Astrocyte of the hippocampus (primary cell): ENCODE measurements around the gene GRB10.
"Not testable (repeated sequence)": the region's sequence is repeated elsewhere in the genome, so short reads cannot be mapped to it uniquely, and the experiment has no call there.

Experiments used
- DNase-seq: peaks from one replicate; pipeline ENCODE4 v3.0.0; 2011; ENCODE audit warnings: low read depth, low spot score

Gene GRB10

GRCh38 chr7:50743893-50744292, 38.8 kb downstream of the GRB10 start:
- no peak for DNase-seq

- DNase-seq = no peak
Observed at GRCh38 chr7:50743016-50743415, 39.7 kb downstream of the GRB10 start.

DNA sequence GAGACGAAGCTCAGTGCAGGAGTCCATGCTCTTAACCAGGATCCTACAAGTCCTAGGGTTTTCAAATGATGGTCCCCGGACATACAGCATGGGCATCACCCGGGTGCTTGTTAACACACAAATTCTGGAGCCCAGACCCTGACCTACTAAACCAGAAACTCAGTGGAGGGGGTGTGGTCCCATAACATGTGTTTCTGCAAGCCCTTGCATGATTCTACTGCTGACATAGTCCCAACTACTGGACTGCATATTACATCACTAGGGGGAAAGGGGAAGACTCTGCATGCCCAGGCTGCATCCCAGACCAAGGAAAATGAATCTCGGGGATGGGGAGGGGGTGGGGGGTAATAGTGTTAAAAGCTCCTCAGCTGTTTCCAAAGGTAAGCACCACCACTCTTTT, 40.3 kb downstream of the GRB10 start:
- DNase-seq = no peak

- peak; percentile 51 for DNase-seq
Observed at GRCh38 chr7:50739744-50740435, 42.8 kb downstream of the GRB10 start.

GRCh38 chr7:50738932-50739331, 43.8 kb downstream of the GRB10 start:
- DNase-seq = no peak

DNA sequence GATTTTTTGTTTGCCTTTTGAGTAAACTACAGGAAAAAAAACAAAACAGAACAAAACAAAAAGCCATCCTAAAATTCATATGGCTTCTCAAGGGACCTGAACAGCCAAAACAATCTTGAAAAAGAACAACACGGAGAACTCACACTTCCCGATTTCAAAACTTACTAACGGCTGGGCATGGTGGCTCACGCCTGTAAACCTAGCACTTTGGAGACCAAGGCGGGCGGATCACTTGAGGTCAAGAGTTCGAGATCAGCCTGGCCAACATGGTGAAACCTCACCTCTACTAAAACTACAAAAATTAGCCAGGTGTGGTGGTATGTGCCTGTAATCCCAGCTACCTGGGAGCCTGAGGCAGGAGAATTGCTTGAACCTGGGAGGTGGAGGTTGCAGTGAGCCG, 46.9 kb downstream of the GRB10 start:
- DNase-seq = not testable (repeated sequence)

DNA sequence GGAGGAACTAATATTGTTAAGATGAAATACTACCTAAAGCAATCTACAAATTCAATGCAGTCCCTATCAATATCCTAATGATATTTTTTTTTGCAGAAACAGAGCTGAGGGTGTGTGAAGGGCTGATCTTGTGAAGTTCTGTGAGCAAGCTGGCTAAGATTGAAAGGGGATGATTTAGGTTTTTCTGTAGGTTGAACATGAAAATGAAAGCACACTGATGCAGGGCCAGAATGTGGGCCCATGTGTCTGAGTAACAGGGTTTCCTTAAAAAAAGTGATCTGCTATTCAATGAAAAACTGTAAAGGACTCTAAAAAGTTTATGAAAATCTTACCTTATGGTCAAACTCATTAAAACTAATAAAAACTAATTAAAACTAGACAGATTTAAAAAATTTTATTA, 47.4 kb downstream of the GRB10 start:
- DNase-seq = no peak

DNA sequence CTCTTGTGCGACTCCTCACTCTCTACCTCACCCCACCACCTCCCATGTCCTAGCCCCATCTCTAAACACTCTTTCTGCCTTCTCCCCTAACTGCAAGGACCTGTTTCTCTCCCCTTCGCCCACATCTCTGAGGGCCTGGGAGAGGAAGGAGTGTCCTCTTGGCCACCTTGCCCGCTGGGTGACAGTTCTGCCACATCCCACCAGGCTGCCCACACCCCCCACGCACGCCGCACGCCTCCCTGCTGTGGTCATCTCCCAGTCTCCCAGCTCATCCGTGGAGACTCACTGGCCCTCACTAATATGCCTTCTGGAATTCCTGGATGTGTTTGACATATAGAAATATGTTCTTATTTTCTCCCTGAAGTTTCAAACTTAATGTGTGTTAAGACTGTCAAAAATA, 48.5 kb downstream of the GRB10 start:
- DNase-seq = no peak

DNA sequence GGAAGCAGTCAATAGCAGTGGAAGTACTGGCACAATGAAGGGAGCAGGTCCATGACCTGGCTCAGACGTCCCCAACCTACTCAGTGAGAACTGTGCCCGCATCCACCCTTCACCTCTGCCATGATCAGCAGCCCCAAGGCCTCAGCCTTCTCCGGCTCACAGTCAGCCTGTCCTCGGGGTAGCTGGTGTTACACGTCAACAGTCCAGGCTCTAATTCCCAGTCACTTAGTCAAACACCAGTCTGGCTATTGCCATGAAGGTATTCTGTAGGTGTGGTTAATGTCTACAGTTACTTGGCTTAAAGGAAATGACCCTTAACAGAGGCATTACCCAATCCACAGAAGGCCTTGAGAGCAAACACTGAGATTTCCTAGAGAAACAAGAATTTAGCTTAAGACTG, 49.1 kb downstream of the GRB10 start:
- peak; percentile 66 for DNase-seq

GRCh38 chr7:50731703-50732582, 50.8 kb downstream of the GRB10 start:
- DNase-seq = no peak

DNA sequence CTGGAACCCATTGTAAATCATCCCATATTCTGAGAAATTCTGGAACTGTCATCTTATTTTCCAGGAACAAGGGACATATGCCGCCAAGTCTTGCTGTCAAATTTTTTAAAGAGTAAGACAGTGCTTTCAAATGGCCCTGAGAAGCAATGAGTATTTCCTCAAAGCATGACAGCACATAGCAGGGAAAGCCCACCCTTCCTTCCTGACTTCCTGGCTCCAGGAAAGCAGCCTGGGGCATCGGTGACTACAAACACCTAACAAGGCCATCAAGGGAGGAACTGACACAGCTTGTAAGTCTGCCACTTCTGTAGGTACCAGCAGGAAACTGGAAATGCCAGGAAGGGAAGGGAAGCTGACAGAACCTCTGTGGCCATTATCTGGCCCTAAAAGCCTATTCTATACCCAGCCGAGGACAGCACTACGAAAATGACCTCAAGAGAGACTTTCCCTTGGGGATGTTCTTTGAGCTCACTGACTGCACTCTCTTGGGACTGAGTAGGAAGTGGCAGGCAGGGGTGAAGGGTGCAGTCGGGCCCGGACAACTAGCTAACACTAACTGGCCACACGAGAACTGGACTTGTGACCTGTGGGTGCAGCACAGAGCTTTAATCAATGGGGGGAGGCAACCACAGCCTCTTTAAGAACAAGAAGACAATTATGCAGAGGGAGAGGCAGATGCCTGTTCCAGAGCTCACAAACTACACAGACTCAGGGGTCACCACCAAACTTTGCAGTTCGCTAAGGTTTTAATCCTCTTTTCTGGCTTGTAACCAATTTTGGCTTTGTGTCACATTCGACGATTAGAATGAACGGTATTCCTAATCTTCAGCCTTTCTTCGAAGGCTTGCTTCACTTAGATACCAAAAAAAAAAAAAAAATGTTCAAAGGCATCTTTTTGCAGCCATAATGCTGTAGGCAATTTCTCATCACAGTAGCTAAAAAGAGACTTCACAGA, 52.0 kb downstream of the GRB10 start:
- peak; percentile 40 for DNase-seq

- DNase-seq = no peak
Observed at GRCh38 chr7:50729962-50730361, 52.7 kb downstream of the GRB10 start.

DNA sequence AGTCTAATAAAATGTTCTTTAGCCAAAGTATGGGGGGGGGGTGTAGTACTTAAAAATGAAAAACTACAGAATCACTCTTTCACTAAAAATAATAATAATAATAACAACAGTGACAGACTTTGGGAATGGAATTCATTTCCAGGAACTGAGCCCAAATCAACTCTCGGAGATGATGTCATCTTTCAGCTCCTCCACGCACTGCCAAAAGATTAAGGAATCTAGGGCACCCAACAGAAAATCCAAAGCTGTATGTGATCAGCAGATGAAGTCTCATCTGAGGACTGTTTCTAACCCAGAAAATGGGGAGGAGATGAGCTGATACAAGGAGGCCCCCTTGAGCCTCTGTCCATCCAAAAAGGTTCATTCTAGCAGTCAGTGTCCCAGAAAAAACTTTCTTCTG, 54.5 kb downstream of the GRB10 start:
- DNase-seq = peak; percentile 66

- DNase-seq = no peak
Observed at GRCh38 chr7:50727711-50728110, 55.0 kb downstream of the GRB10 start.

- no peak for DNase-seq
Observed at GRCh38 chr7:50727072-50727471, 55.6 kb downstream of the GRB10 start.

- no peak for DNase-seq
Observed at GRCh38 chr7:50725774-50726173, 56.9 kb downstream of the GRB10 start.

GRCh38 chr7:50724526-50725520, 57.9 kb downstream of the GRB10 start:
- DNase-seq = no peak

- DNase-seq = no peak
Observed at GRCh38 chr7:50723888-50724287, 58.8 kb downstream of the GRB10 start.

- no peak for DNase-seq
Observed at GRCh38 chr7:50723173-50723572, 59.5 kb downstream of the GRB10 start.

DNA sequence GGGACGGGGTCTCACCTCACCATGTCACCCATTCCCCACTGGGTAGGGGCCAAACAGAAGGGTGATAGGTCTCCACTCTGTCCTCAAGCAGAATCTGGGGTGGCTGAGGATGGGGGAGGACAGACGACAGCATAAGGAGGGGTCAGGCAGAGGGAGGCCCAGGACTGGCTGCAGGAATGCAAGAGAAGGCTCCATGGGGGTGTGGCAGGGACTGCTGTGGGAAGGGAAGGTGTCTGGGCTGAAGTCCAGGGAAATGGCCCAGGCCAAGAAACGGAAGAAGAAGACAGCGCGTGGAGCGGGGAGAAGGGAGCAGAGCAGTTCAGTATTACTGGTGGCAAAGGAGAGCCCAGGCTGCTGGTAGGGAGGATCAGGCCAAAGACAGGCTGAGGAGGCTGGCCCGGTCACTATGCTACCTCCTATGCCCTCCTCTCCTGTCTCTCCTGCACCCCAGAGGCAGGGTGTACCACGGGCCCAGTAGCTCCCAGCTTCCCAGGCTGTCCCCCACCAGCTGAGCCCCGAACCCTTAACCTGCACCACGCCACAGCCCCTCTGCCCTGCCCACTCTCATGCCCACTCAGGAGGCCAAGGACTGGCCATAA, 60.9 kb downstream of the GRB10 start:
- DNase-seq = peak; percentile 46
